ENCODE data around the gene FOXN3.
"Not testable (repeated sequence)": the region's sequence is repeated elsewhere in the genome, so short reads cannot be mapped to it uniquely, and the experiment has no call there.

- not testable (repeated sequence) for TF ChIP-seq CTCF, POLR2A (IDR thresholded peaks at IDR 0.05)
Measured at GRCh38 chr14:89111232-89111631, 305.8 kb downstream of the FOXN3 start.
